Spleen (tissue), 7 donors: Measurements from ENCODE around the gene OR10G7.

ENCODE experiments used
- CTCF ChIP-seq, 11 experiments: fragments of 200-600 bp in 7 of 11; fragments of 450-650 bp in 4 of 11; sonication (generic) in 4 of 11; IDR thresholded peaks in 8 of 11; conservative IDR thresholded peaks in 3 of 11; 1 replicate in 7 of 11; 2 replicates in 4 of 11; pipeline versions ENCODE4 v1.4.0 to v1.8.0; 2016 to 2021; ENCODE audit warnings: antibody characterized with exemption in 11 of 11, inconsistent platforms in 4 of 11, mild to moderate bottlenecking in 1 of 11
- POLR2A ChIP-seq, 3 donors: fragments of 450-650 bp; IDR thresholded peaks; one replicate each; pipeline ENCODE4 v1.5.1; 2017; ENCODE audit warnings: antibody characterized with exemption in 3 of 3, mild to moderate bottlenecking in 1 of 3
- POLR2AphosphoS5 ChIP-seq, 3 donors: sonication (generic); formaldehyde crosslinking; IDR thresholded peaks; one replicate each; pipeline ENCODE4 v1.5.1; 2017; ENCODE audit warnings: antibody characterized with exemption in 3 of 3
- donor health status: DM: no; HTN: no; CAD: no; lungs with moderate emphysema.
- donor health status: DM: no; HTN: no; CAD: no.
- donor health status: DM: no; HTN: no; CAD: no.

GRCh38 chr11:124050748-124051147, 9.6 kb upstream of the OR10G7 start:
- TF ChIP-seq CTCF (IDR thresholded peaks at IDR 0.05 in 8 of 11, conservative IDR thresholded peaks at IDR 0.05 in 3 of 11) (no peak), POLR2AphosphoS5 (IDR thresholded peaks at IDR 0.05) (no peak), POLR2A (IDR thresholded peaks at IDR 0.05) (no peak)
